HepG2 (cell line): ENCODE results near the gene CNGA3. TPM values are rescaled to one million over a fixed set of nuclear protein-coding genes. Genes with fewer than 3 reads are reported as not detected.

Experiments
- ATAC-seq: fragments of 200-7000 bp; cut with Tn5 transposase; 3 replicates; pipeline ENCODE4 v1.9.1; 2020; ENCODE audit warnings: mild to moderate bottlenecking, moderate library complexity
- BruUV-seq: library from RNA; stranded (reverse); fragments of 400-500 nt; replicated peaks from 2 replicates; lab custom pipeline; 2021; lab: Mats Ljungman, UMichigan
- CTCF ChIA-PET: fragments of 300-600 bp; formaldehyde crosslinking; extraction: SDS; loops from one replicate; lab custom pipeline; 2021; ENCODE audit warnings: low total read pairs, inconsistent platforms, low intra/inter-chr PET ratio; lab: Yijun Ruan, JAX
- POLR2A ChIA-PET: fragments of 350-600 bp; sonication (Branson Sonifier 250); formaldehyde crosslinking; loops from one replicate; lab custom pipeline; 2020; ENCODE audit warnings: antibody characterized with exemption, inconsistent platforms; lab: Yijun Ruan, JAX
- DNase-seq: peaks from one replicate; pipeline ENCODE4 v3.0.0-alpha.2; 2015; ENCODE audit warnings: low spot score
- FAIRE-seq: peaks from 3 replicates; lab custom pipeline; 2011; peaks lifted over from hg19 to GRCh38; lab: Jason Lieb, UNC
- H2AFZ ChIP-seq: one replicate; pipeline ENCODE4 v1.6.1; 2011; ENCODE audit warnings: low read length, inconsistent platforms
- H3K27ac ChIP-seq: fragments of 300-600 bp; 3 replicates; pipeline ENCODE4 v1.8.0; 2011; ENCODE audit warnings: mixed run types, mild to moderate bottlenecking, mixed read lengths, low read length, inconsistent platforms; ENCODE audit not compliant: insufficient read depth; ENCODE audit errors: extremely low read length
- H3K27me3 ChIP-seq, 2 experiments: fragments of 200-600 bp in 1 of 2; 2 replicates in 1 of 2; 3 replicates in 1 of 2; pipeline versions ENCODE4 v1.6.0 to v1.8.0; 2011; ENCODE audit warnings: low read length in 2 of 2, mild to moderate bottlenecking in 2 of 2, moderate library complexity in 2 of 2, inconsistent platforms in 1 of 2; ENCODE audit not compliant: insufficient read depth in 2 of 2, control insufficient read depth in 1 of 2
- H3K36me3 ChIP-seq, 2 experiments: fragments of 200-600 bp in 1 of 2; replicated peaks in 1 of 2; 2 replicates in 1 of 2; 3 replicates in 1 of 2; pipeline versions ENCODE4 v1.5.1 to v1.8.0; 2011; ENCODE audit warnings: low read length in 2 of 2, inconsistent platforms in 1 of 2; ENCODE audit not compliant: insufficient read depth in 2 of 2, control insufficient read depth in 1 of 2
- H3K4me1 ChIP-seq: 2 replicates; pipeline ENCODE4 v1.5.1; 2012; ENCODE audit warnings: low read length, inconsistent platforms; ENCODE audit not compliant: insufficient read depth
- H3K4me2 ChIP-seq: 2 replicates; pipeline ENCODE4 v1.6.0; 2011; ENCODE audit warnings: low read depth, low read length, inconsistent platforms
- H3K4me3 ChIP-seq, 3 experiments: fragments of 200-600 bp in 1 of 3; sonication (generic), shearing (Covaris generic) in 1 of 3; replicated peaks in 1 of 3; 2 replicates each; pipeline ENCODE4 v1.5.1; 2011 to 2016; ENCODE audit warnings: low read length in 3 of 3, inconsistent platforms in 2 of 3, low read depth in 2 of 3, mild to moderate bottlenecking in 2 of 3, control low read depth in 1 of 3, mixed read lengths in 1 of 3; ENCODE audit not compliant: insufficient read depth in 1 of 3
- H3K79me2 ChIP-seq: one replicate; pipeline ENCODE4 v1.6.1; 2011; ENCODE audit warnings: low read length, inconsistent platforms; ENCODE audit not compliant: insufficient read depth
- H3K9ac ChIP-seq: 2 replicates; pipeline ENCODE4 v1.6.0; 2011; ENCODE audit warnings: mild to moderate bottlenecking, low read depth, low read length, inconsistent platforms; ENCODE audit not compliant: insufficient read depth
- H3K9me3 ChIP-seq: 2 replicates; pipeline ENCODE4 v1.5.1; 2012; ENCODE audit warnings: mild to moderate bottlenecking, low read length
- H4K20me1 ChIP-seq: 2 replicates; pipeline ENCODE4 v1.6.0; 2011; ENCODE audit warnings: inconsistent platforms, mild to moderate bottlenecking, low read length, moderate library complexity; ENCODE audit not compliant: insufficient read depth
- ARID4A ChIP-seq: sonication (generic); formaldehyde crosslinking; IDR thresholded peaks from 2 replicates; pipeline ENCODE4 v1.5.0; 2020; ENCODE audit warnings: mild to moderate bottlenecking, missing genetic modification reagents, borderline replicate concordance
- DMAP1 ChIP-seq: IDR thresholded peaks from 2 replicates; pipeline ENCODE4 v1.6.1; 2016
- GMEB2 ChIP-seq: IDR thresholded peaks from 2 replicates; pipeline ENCODE4 v1.6.1; 2016; ENCODE audit warnings: missing biosample characterization, missing genetic modification reagents, low read depth
- IRF2 ChIP-seq: IDR thresholded peaks from 2 replicates; pipeline ENCODE4 v1.6.1; 2018; ENCODE audit warnings: missing genetic modification reagents, missing compliant biosample characterization
- STAG1 ChIP-seq: sonication (generic); formaldehyde crosslinking; IDR thresholded peaks from 2 replicates; pipeline ENCODE4 v1.4.0; 2020; ENCODE audit warnings: missing genetic modification reagents
- TAF15 ChIP-seq: fragments of 200-400 bp; formaldehyde crosslinking; IDR thresholded peaks from one replicate; pipeline ENCODE4 v1.6.1; 2018; ENCODE audit warnings: mild to moderate bottlenecking, low read depth, low read length; ENCODE audit not compliant: poor library complexity, severe bottlenecking
- TFAP4 ChIP-seq: sonication (generic); IDR thresholded peaks from 2 replicates; pipeline ENCODE4 v1.6.1; 2016; ENCODE audit warnings: low read depth, borderline replicate concordance
- XRCC5 ChIP-seq: fragments of 200-400 bp; formaldehyde crosslinking; optimal IDR thresholded peaks from 2 replicates; pipeline ENCODE3; 2017; ENCODE audit warnings: mild to moderate bottlenecking, low read length
- ZFX ChIP-seq: sonication (generic); formaldehyde crosslinking; IDR thresholded peaks from 2 replicates; pipeline ENCODE4 v1.4.0; 2020; ENCODE audit warnings: mild to moderate bottlenecking, low read depth, missing genetic modification reagents, moderate library complexity
- ZNF543 ChIP-seq: sonication (generic); formaldehyde crosslinking; IDR thresholded peaks from 2 replicates; pipeline ENCODE4 v1.4.0; 2020; ENCODE audit warnings: mild to moderate bottlenecking, missing genetic modification reagents
- ZNF687 ChIP-seq: sonication (generic); formaldehyde crosslinking; IDR thresholded peaks from 2 replicates; pipeline ENCODE4 v1.5.1; 2020; ENCODE audit warnings: mild to moderate bottlenecking, missing genetic modification reagents, moderate library complexity
- ZNF747 ChIP-seq: sonication (generic); formaldehyde crosslinking; IDR thresholded peaks from 2 replicates; pipeline ENCODE4 v1.8.1; 2023; ENCODE audit warnings: missing genetic modification reagents, mild to moderate bottlenecking, borderline replicate concordance
- ZNF777 ChIP-seq: sonication (generic); formaldehyde crosslinking; IDR thresholded peaks from 2 replicates; pipeline ENCODE4 v1.4.0; 2020; ENCODE audit warnings: missing genetic modification reagents
- WGBS: methylation state at CpG from one replicate; pipeline ENCODE4 v1.1.6; 2017; ENCODE audit warnings: low lambda C conversion rate; 5-methylcytosine and 5-hydroxymethylcytosine counted together
- in situ Hi-C: cut with HindIII; loops from 2 replicates; pipeline ENCODE4 v1.10.0; 2017; ENCODE audit warnings: low pct_unique_long_range_greater_than_20kb; ENCODE audit not compliant: extremely low pct_ligation_motif_present
- intact Hi-C: fragments of 100-400 bp; cut with micrococcal nuclease; formaldehyde crosslinking; loops from one replicate; pipeline ENCODE4 v1.10.0; 2022; ENCODE audit not compliant: unreplicated experiment
- polyA plus RNA-seq, 8 experiments: library from polyadenylated mRNA; depleted of rRNA in 3 of 8; stranded (reverse) in 7 of 8; unstranded in 1 of 8; fragments of >200 nt; fragmentation: Illumina TruSeq in 4 of 8; extraction: Trizol in 4 of 8; gene quantifications; 2 replicates each; pipeline versions ENCODE4 v1.2.1 to v1.2.3, GENCODE V29; 2011 to 2016; ENCODE audit warnings: low read depth in 4 of 8, missing spikeins in 1 of 8, mixed read lengths in 1 of 8; ENCODE audit not compliant: insufficient read depth in 1 of 8
- total RNA-seq, 5 experiments: library from RNA; depleted of rRNA; stranded (reverse); fragments of >200 nt; fragmentation: Illumina TruSeq; extraction: Trizol; gene quantifications; 2 replicates each; pipeline ENCODE4 v1.2.3, GENCODE V29; 2016; ENCODE audit warnings: low read depth in 1 of 5

CNGA3 gene
- total and polyA plus RNA-seq, 2 of the 13 experiments (the other 11 are each of a cell fraction or from before 2014, with no cell fraction given) = not detected

GRCh38 chr2:98445177-98445682 lies 99.0 kb downstream of the CNGA3 start:
- WGBS = 0% methylated on average over 6 of the region's 34 CpGs
- Histone ChIP-seq H3K27me3 (no peaks in the 10 kb centered on the region; a peak in 1 of 5 replicates), H3K27ac (peak overlapping the region; percentile 34), H3K4me2 (peak overlapping the region; percentile 98), H3K4me3 (peak overlapping the region; percentile 81 to 98 (median 85)), H3K4me1 (peaks cover 46% of the 10 kb centered on the region), H3K79me2 (peaks cover 34% of the 10 kb centered on the region), H3K36me3 (no peaks in the 10 kb centered on the region), H3K9ac (peak overlapping the region; percentile 80), H2AFZ (peak overlapping the region; percentile 35), H4K20me1 (peaks cover 11% of the 10 kb centered on the region), H3K9me3 (no peaks in the 10 kb centered on the region)
- DNase-seq (no peak), ATAC-seq (peak; percentile 36), FAIRE-seq (no peak)
- TSS peak; percentile 56 for BruUV-seq
- in situ Hi-C loops = no loop called here
- CTCF ChIA-PET = no interaction called here
- intact Hi-C loops = loop anchor here (5.0 to 10.0 kb wide), 2 partner anchors 42 to 160 kb away; partner anchors contain the start of genes COA5 and UNC50
- POLR2A ChIA-PET = no interaction called here
- TF ChIP-seq STAG1 (CRISPR knock-in tag) (no peak), TFAP4 (no peak), XRCC5 (no peak), DMAP1 (CRISPR knock-in tag) (peak; percentile 25; the same call in 1 of the 2 replicates), ZNF747 (no peak), ZNF543 (CRISPR knock-in tag) (no peak), TAF15 (no peak), GMEB2 (CRISPR knock-in tag) (0 out of 2 replicates have a peak, but pooled peaks have one; percentile 12), ZNF687 (CRISPR knock-in tag) (peak; percentile 45; the same call in 1 of the 2 replicates), ZNF777 (CRISPR knock-in tag) (peak; percentile 61), IRF2 (CRISPR knock-in tag) (0 out of 2 replicates have a peak, but pooled peaks have one; percentile 15), ZFX (CRISPR knock-in tag) (peak; percentile 3; the same call in 1 of the 2 replicates), ARID4A (CRISPR knock-in tag) (peak; percentile 9)
